Uterus (tissue), 2 donors: ENCODE data around the gene EXOC4.

Experiments
- CTCF ChIP-seq, 4 experiments: fragments of 200-600 bp in 2 of 4; fragments of 450-650 bp in 2 of 4; sonication (generic) in 2 of 4; IDR thresholded peaks; one replicate each; pipeline ENCODE4 v1.5.1; 2016 to 2019; ENCODE audit warnings: antibody characterized with exemption in 4 of 4, mild to moderate bottlenecking in 2 of 4, moderate library complexity in 1 of 4
- POLR2A ChIP-seq, 2 donors: fragments of 450-650 bp; IDR thresholded peaks; one replicate each; pipeline ENCODE4 v1.6.1; 2016; ENCODE audit warnings: antibody characterized with exemption in 2 of 2, mild to moderate bottlenecking in 1 of 2, moderate library complexity in 1 of 2

GRCh38 chr7:133563251-133563650 is 310.4 kb downstream of the EXOC4 start:
- no peak for TF ChIP-seq CTCF (IDR thresholded peaks at IDR 0.05)
- no peak for TF ChIP-seq POLR2A (IDR thresholded peaks at IDR 0.05)
